NB4 (cell line): Measurements from ENCODE around the gene TPCN1.

Experiments
- POLR2A ChIP-seq: IDR thresholded peaks from 2 replicates; pipeline ENCODE4 v1.6.1; 2011; ENCODE audit warnings: mild to moderate bottlenecking; ENCODE audit not compliant: insufficient read length; ENCODE audit errors: extremely low read depth
- TF ChIP-seq, protein P1 (sequence below): IDR thresholded peaks from one replicate; pipeline ENCODE4 v1.5.1; 2012; ENCODE audit warnings: low read depth, low read length
- TF ChIP-seq, protein P2 (sequence below): IDR thresholded peaks from 2 replicates; pipeline ENCODE4 v1.6.1; 2011; ENCODE audit warnings: low read depth, low read length

DNA sequence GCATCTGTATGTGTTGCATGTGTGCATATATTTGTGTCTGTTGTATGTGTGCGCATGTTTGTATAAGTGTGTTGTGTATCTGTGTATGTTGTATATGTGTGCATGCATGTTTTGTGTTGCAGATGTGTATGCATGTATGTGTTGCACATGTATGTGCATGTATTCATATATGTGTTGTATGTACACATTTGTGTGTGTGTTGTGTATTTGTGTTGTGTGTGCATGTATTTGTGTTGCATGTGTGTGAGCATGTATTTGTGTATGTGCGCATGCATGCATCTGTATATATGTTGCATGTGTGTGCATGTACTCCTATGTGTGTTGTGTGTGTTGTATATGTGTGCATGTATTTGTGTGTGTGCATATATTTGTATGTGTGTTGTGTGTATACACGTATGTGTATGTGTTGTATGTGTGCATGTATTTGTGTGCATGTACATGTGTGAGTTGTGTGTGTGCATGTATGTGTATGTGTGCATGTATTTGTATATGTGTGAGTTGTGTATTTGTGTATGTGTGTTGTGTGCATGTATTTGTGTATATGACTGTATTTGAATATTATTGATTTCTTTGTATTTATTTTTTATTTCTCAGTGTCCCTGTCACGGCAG lies 96.9 kb downstream of the TPCN1 start:
- TF ChIP-seq, protein P1, sequence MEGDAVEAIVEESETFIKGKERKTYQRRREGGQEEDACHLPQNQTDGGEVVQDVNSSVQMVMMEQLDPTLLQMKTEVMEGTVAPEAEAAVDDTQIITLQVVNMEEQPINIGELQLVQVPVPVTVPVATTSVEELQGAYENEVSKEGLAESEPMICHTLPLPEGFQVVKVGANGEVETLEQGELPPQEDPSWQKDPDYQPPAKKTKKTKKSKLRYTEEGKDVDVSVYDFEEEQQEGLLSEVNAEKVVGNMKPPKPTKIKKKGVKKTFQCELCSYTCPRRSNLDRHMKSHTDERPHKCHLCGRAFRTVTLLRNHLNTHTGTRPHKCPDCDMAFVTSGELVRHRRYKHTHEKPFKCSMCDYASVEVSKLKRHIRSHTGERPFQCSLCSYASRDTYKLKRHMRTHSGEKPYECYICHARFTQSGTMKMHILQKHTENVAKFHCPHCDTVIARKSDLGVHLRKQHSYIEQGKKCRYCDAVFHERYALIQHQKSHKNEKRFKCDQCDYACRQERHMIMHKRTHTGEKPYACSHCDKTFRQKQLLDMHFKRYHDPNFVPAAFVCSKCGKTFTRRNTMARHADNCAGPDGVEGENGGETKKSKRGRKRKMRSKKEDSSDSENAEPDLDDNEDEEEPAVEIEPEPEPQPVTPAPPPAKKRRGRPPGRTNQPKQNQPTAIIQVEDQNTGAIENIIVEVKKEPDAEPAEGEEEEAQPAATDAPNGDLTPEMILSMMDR: no peak
- TF ChIP-seq, protein P2, sequence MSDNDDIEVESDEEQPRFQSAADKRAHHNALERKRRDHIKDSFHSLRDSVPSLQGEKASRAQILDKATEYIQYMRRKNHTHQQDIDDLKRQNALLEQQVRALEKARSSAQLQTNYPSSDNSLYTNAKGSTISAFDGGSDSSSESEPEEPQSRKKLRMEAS: no peak
- TF ChIP-seq POLR2A: no peak
